Measurements from ENCODE around the gene SLC25A18.

DNA sequence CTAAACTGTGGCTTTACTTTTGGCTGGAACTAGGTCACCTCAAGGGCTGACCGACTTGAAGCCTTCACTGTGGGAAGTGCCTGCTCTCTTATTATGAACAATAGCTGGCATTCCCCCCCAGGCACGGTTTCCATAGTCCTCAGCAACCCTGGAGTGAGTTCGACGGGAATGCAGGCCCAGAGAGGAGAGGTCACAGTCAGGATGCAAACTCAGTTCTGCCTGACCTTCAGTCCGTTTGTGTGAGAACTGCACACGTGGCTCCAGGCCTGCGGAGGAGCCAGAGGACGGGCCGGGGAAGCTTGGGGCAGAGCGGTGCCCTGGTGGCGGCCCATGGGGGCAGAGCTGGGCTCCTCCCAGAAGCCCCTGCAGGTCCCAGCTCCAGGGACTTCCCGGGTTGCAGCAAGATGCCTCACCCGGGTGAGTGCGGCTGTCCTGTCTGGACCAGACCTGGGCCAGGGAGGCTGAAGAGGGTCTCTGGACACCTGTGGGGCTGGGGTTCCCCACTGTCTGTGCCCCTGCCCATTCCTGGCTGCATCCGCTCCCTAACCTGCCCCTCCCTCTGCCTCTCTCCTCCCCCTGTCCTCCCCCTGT, 17.2 kb downstream of the SLC25A18 start:
- TF ChIP-seq, protein P1, sequence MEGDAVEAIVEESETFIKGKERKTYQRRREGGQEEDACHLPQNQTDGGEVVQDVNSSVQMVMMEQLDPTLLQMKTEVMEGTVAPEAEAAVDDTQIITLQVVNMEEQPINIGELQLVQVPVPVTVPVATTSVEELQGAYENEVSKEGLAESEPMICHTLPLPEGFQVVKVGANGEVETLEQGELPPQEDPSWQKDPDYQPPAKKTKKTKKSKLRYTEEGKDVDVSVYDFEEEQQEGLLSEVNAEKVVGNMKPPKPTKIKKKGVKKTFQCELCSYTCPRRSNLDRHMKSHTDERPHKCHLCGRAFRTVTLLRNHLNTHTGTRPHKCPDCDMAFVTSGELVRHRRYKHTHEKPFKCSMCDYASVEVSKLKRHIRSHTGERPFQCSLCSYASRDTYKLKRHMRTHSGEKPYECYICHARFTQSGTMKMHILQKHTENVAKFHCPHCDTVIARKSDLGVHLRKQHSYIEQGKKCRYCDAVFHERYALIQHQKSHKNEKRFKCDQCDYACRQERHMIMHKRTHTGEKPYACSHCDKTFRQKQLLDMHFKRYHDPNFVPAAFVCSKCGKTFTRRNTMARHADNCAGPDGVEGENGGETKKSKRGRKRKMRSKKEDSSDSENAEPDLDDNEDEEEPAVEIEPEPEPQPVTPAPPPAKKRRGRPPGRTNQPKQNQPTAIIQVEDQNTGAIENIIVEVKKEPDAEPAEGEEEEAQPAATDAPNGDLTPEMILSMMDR (conservative IDR thresholded peaks at IDR 0.05; ENCODE audit: low read length) = no peak
- TF ChIP-seq EZH2phosphoT487 (IDR thresholded peaks at IDR 0.05; ENCODE audit: borderline replicate concordance, low read depth, low read length) = no peak

Data from OCI-LY7 (cell line).